Activated gamma-delta T cell treated with anti-CD3 and anti-CD28 coated beads, Interleukin-2, amount 50 U/mL, for 16 hours (primary cell): ENCODE results near the gene ZNF638.

Experiments used
- DNase-seq: peaks from one replicate; pipeline ENCODE4 v3.0.0-alpha.2; 2020; ENCODE audit warnings: low read depth

Gene ZNF638

DNA sequence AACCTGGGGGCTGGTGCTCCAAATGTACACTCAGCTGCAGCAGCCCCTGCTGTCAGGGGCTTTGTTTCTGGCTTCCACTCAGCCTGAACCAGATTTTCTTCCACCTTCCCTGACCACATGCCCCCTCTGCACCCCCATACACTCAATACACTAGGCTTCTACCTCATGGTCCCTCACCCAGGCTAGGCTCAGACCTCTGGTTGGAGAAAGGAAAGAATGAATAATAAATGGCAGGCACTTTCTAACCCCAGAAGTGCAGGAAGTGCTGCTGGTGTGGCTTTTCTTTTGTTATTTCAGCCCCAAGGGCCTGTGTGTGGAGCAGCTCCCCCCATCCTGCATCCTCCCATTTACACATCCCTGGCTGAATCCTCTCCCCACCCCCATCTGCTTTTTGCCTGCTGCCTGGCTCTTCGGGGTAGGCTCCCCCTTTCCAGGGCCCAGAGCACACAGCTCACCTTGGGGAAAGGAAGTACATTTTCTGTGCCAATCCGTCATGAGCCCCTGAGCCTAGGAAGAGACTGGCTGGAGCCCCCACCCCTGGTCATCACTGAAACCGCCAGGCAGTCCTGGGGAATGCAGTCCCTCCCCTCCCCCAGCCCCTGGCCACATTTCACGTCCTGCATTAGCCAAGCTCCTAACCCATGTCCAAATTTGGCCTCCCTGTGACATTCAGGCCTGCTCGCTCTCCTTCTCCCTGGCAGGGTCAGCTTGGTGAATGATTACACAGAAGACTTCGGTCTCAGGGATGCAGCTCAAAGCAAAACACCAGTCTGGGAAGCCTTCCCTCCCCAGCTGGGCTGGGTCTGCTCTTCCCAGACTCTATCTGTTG lies 124.4 kb downstream of the ZNF638 start:
- DNase-seq: no peak

DNA sequence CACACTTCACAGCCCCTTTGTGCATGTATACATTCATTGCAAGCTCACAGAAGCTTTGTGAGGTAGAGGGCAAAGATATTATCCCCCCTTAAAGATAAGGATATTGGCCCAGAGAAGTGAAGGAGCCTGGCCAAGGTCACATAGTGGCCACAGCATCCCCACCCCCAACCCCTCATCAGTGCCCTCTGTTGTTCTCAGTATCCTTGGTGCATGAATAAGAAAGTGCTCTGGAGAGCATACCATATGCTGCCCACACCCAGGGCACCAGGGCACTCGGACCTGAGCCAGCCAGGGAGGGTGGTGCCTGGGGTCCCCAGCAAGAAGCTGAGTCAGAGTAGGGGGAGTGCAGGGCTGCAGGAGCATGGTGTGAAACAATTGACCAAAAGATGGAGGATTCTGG lies 125.0 kb downstream of the ZNF638 start:
- no peak for DNase-seq

DNA sequence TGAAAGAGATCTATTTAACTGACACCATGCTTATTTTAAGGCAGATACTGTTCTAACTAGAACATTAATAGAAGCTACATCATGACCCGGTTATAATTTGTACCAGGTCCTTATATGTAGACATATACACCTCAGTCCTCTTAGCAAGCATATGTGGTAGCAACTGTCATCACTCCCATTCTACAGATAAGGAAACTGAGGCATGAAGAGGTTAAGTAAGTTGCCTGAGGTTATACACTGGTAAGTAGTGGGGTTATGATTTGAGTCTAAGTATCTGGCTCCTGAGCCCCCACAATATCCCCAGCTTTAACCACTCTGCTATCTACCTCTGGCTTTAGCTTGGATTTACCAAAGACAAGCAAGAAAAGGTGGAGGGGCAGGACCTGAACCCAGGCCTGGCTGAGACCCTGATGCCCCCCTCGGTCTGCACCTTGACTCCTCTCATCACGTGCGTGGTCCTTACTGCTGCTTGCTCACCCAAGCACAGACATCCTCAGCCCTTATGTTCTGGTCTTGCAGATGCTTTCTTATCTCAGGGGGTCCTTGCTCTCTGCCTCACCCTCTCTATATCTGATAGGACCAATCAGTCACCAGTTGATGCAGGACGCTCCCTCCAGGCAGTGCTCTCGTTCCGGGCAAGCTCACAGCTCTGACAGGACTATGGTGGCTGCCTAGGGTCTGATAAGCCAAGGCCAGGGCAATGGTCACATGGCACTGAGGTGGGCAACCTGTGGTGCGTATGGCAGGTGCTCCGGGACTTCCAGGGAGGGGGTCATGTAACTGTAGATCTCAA lies 125.7 kb downstream of the ZNF638 start:
- no peak for DNase-seq

DNA sequence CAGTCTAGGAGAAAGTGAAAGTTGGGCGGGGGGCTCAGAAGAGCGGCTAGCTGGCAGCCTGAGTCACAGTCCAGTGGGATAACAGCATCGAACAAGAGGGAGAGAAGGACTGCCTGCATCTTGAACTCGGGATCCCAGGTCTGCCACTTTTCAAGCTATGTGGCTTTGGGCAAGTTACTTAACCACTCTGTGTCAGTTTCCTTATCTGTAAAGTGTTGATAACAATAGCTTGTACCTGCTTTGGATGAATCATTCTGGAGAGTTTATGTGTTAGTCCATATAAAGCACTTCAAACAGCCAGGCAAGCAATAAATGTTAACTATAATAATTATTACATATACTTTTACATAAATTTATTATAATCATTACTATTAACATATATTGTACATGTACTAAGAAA lies 126.3 kb downstream of the ZNF638 start:
- DNase-seq: no peak

DNA sequence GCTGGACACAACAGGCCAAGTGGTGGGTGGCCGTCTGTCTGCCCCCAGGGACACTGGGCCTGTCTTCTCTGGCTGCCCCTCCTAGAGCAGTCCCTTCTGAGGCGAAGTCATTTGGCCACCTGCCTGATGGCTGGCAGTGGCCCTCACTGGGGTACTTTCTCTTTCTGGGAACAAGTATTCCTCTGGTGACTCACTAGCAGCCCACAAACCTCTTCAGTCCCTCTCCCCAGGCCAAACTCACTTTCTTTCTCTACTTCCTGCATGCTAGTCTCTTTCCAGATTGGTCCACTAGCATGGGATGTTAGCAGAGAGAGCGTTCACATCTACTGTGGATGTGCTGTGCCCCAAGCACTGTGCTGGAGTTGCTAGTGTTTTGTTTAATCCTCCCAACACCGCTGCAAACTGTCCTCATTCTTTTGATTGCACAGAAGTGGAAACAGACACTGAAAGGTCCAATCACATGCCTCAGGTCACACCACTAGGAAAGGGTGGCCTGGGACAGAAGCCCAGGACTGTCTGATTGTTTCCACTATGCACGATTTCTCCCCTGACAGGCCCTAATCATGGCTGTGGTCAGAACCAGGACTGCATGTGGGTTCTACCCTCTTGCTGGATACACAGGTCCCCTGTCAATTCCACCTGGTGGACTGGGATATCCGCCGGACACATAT lies 127.0 kb downstream of the ZNF638 start:
- no peak for DNase-seq

DNA sequence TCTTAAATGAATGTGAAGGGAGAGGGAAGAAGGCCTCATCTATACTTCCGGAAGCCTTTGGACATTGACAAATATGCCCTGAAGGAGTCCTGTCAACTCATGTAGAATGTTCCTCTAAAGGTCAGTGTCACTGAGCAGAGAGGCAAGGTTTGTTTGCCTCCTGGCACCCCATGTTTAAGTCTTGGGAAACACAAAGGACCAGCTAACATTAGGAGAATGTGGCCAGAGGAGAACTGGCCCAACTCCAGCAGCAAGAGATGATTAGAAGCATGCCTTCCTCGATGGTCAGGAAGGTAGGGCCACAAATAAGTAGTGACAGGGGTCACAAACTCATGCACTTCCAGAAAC lies 127.5 kb downstream of the ZNF638 start:
- DNase-seq: no peak

DNA sequence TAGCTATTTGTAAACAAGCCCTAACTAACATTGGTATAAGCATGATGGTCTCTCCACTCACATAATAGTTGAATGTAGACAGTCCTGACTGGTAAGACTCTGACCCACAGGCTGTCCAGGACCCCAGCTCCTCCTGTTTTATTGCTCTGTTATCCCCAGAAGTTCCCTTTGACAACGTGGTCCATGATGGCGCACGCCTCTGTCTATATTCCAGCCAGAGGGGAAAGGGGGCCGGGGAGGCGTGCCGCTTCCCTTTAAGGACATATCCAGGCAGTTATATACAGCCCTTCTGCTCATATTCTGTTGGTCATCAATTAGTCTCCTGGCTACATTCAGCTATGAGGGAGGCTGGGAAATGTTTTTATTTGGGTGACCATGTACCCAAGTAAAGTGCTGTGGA lies 128.5 kb downstream of the ZNF638 start:
- no peak for DNase-seq

DNA sequence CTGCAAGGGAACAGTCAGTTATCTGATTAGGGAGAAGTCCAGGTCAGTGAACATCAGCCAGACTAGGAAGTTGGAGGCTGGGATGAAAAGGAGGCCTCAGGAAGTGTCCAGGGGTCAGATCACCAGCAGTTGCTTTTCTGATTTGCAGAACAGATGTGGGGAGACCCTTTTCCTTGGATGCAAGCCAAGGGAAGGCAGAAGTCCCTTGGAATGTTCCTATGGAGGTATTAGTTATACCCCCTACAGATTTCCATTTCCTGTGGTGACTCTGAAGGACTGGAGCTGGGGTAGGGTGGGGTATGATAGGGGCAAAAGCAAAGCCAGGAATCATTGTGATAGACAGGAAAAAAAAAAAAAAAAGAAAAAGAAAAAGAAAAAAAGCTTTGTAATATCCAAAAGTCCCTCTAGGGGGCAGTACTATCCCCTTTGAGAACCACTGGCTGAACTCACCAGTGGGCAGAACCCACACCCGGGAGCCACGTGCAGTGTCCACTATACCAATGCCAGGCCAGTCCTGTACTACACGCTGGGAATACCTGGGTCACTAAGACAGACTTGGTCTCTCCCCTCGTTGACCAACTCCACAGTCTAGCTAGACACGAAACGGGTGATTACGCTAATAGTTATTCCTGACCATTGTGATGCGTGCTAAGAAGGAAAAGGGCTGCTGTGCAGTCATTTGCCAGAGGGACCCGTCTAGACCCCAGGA lies 129.2 kb downstream of the ZNF638 start:
- DNase-seq: no peak

DNA sequence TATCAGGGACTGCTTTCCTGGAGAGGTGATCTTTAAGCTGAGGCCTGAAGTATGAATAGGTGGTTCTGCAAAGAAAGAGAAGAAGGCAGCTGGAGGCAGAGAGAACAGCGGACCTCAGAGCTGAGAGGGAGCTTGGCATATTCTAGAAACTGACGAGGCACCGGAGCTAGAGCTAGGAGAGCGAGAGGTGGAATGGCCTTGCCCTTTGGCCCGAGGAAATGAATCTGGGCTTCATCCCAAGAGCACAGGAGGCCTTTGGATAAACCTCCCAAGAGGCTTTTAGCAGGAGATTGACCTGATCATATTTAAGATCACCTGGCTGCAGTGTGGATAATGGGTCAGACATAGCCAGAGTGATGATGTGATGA lies 129.7 kb downstream of the ZNF638 start:
- DNase-seq: no peak

DNA sequence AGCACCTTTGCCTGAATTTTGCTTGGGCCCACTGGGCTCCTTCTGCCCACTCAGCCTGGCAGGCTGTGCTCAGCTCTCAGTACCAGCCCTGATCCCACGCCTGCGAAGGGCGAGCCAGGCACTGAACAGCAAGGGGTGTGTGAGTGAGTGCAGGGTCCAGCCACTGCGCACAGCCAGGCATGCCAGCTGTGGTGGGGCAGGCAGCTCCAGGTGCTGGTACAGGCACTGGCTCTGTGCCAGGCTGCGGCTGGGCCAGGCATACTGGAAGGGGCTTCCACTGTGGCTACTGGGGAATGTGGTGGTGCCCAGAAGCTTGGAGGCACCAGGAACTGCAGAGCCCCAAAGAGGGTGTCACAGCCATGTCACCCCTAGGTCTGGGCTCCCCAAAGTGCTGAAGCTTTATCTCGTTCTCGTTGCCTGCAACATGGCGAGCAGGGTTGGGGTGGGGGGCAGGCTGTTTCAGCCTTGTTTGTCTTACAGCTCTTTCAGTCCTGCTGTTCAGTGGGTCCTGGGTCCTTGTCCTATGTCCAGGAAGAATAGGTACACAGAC lies 130.5 kb downstream of the ZNF638 start:
- DNase-seq: no peak

DNA sequence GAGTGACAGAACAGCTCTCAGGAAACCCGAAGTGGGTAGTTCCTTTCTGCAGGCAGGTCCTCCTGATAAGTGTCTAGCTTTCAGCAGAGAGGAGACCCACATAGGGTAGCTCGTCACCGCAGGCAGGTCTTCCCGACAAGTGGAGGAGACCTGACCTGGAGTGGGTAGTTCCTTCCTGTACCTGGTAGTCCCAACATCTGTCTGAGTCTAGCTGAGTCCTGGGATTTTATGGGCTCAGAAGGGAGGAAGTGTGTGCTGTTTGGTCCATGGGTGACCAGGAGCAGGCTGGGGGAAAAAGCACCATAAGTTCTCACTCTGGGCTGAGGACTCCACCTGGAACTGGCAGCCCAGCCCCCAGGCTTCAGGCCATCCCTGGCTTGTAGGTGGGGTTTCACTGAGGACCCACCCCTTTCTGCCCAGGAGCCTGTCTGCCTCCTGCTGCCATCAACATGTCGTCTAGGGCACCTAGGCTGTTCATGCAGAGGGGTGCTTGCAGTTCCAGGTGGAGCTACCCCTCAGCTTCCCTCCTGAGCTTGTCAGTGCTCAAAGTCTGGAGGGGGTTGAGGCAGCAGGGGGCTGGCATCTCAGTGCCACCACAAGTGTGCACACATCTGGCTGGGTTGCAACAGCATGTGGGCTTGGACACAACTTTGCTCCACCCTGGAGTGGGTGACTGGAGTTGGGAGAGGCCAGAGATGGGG lies 131.2 kb downstream of the ZNF638 start:
- DNase-seq: no peak

DNA sequence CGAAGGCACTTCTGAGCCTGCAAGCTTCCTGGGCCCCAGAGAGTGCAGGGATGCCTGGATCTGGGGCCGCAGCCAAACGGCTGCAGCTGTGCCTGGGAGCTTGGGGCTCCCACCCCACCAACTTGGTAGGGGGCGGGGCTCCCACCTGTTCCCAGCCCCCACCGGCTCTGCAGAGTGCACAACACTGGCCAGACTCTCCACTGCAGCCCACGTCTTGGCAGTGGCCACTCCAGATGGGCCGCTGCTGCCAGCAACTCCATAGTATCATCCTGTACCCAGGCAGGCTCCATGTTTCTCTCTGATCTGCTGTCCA lies 131.7 kb downstream of the ZNF638 start:
- no peak for DNase-seq

DNA sequence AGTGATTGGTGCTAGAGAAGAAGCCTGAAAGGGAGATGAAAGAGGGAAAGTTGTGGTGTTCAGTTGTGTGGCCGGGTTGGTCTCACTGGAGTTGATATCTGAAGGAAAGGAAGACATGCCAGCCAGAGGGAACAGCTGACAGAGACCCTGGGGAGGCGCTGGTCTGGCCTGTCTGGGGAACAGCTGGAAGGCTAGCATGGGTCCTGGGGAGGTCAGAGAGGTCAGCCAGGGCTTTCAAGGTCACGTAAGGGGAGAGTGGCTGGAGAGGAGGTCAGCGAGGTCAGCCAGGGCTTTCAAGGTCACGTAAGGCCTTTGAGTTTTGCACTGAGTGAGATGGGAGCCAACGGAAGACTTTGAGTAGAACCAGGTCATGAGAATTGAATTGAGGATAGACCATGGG lies 132.8 kb downstream of the ZNF638 start:
- DNase-seq: no peak

DNA sequence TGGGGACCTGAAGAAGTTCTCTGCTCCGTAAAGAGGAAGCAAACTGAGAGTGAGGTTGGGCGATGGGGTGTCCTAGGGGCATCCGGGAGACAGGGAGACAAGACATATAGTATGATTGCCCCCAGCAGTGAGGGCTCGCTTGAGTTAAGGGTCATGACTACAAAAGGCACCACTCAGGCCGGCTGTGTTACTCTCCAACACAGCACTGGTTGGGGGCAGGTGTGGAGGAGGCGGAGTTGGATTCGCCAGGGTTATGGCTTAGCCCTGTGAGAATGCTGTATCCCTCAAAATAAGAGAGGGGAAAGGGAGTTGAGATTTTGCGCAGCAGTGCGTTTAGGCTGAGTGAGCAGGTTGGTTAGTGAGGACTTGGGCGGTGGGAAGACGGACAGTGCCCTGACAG lies 133.8 kb downstream of the ZNF638 start:
- no peak for DNase-seq

DNA sequence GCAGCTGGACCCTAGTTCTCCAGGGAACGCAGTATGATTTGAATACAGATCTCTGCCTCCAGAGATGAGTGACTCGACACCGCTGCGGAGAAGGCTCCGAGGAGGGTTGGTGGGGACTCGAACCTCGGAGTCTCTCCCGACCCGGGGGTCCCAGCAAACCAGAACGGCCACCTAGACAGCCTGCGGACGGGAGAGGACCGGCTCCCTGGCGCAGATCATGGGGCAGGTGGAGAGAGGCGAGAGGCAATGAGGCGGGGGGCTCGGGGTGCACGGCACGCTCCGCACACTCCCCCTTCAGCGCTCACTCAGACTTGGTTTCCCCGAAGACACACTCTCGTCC lies 134.3 kb downstream of the ZNF638 start:
- no peak for DNase-seq

DNA sequence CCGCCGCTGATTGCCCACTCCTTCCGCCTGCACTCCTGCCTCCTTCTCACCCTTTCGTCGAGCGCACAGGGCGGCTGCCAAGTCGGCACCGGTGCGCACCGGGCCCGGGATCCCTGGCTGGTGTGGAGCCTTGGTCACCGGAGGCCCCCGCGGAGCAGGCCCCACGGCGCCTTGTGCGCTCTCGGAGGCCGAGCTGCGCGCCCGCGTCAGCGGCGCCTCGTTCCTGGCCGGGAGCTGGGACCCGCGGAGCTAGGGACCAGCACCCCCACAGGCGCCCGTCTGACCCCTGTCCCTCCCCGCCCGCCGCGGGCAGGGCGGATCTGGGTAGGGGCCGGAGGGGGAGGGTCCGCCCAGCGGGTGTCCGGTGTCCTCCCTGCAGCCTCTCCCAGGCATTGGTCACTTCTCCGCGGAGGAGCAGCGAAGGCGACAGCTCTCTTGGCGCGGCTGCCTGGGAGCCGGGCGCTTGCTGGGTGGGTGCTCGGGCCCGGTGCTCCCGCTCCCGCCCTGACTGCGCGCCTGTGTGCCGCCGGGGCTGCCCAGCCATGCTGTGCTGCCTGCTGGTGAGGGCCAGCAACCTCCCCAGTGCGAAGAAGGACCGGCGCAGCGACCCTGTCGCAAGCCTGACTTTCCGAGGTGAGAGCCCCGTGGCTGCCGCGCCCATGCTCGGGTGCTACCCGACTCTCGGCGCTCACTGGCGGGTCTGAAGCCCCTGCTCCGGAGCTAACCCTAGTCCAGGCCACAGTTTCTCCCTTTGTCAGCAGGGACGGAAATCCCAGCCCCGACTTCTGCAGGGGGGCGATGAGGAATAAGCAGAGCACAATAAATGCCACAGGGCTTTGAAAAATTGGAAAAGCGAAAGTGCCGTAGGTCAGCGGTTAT lies 135.0 kb downstream of the ZNF638 start:
- DNase-seq: no peak

DNA sequence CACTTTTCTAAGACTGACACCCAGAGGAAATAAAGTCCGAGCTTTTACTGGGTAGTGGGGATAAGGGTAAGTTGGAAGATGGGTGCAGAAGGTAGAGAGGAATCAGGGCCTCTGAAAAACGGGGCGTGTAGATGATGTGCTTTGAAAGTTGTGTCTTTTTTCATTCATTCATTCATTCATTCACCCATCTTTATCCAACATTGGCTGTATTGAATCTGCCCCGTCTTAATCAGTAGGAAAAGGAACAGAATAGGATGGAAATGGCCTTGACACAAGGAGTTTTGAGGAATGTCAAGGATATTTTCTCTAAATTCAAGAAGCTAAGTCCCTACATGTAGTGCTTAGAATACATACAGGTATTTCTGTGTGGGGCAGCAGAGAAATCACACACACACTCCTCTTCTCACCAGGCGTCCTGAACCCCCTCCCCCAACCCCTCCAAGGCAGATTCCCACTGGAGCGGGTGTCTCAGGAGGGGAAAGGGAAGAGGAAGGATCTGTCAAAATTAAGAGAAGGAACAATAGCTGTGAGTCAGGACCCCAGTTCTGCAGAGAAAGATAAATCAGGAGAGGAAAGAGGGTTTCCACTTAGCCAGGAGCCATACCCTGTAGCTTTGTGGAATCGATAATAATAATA lies 135.7 kb downstream of the ZNF638 start:
- no peak for DNase-seq

DNA sequence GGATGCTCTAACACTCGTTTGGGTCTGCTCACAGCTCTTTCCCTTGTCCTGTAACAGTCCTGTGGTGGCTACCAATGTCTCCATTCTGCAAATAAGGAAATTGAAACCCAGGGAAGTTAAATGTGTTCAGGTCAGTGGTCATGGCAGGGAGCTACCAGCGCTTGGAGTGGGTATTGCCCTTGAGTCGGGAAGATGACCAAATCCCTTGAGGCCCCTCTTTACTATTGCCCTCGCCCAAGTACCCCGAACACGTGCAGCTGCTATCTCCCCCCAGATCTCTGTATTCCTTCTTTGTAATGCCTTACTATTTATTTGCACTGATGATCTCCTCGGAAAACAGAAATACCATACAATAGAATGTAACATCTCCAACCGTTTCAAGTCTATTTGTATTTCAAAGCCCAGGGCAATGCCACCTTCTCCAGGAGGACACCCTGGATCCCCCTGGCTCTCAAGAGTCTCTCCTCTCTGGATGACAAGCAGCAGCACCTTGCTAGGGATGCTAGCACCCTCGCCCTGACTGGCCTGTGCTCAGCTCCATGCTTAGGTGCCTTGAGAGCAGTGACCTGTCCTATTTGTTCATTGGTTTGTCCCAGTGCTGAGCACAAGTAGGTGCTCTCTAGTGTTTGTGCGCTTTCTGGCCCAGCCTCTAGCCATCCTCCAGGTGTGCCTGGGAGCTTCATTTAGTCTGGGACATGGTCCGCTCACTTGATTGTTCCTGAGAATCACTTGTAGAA lies 136.9 kb downstream of the ZNF638 start:
- no peak for DNase-seq
